ENCODE measurements around the gene KYAT1.
A peak's percentile ranks its signal among the peaks of the same experiment; 100 is the strongest.

Gene KYAT1

DNA sequence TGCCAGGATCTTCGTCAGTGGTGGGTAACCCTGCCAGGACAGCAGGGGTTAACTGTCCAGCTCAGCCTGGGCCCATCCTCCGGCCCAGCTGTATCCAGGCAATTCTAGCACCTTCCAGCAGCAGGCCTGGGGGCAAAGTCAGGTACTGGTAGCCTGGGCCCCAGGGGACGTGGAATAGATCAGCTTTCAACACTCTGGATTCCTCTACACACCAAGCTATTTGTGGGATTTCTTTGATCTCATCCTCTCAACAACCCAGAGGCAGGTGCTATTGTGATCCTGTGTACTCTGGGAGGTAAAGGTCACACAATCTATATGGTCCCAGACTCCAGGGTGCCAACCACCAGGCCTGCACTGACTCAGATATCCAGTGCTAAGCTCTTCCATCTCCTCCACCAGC lies 43.4 kb downstream of the KYAT1 start:
- DNase-seq (ENCODE audit: low spot score) = no peak

DNA sequence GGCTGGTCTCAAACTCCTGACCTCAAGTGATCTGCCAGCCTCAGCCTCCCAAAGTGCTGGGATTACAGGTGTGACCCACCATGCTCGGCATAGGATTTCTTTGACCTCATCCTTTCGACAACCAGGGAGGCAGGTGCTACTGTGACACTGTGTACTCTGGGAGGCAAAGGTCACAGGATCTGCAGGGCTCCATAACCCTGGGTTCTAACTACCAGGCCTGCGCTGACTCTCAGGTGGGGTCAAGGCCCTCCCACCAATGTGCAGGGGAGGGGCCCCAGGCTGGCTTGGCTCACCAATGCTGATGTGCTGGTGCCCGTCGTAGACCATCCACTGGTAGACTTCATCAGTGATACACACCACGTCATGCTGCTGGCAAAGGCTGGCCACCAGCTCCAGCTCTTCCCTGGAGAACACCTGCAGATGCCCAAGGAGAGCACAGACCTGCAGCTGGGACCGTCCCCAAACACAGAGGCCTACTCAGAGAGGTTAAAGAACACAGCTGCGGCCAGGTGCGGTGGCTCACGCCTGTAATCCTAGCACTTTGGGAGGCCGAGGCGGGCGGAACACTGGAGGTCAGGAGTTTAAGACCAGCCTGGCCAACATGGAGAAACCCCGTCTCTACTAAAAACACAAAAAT lies 45.1 kb downstream of the KYAT1 start:
- no peak for DNase-seq (ENCODE audit: low spot score)

DNA sequence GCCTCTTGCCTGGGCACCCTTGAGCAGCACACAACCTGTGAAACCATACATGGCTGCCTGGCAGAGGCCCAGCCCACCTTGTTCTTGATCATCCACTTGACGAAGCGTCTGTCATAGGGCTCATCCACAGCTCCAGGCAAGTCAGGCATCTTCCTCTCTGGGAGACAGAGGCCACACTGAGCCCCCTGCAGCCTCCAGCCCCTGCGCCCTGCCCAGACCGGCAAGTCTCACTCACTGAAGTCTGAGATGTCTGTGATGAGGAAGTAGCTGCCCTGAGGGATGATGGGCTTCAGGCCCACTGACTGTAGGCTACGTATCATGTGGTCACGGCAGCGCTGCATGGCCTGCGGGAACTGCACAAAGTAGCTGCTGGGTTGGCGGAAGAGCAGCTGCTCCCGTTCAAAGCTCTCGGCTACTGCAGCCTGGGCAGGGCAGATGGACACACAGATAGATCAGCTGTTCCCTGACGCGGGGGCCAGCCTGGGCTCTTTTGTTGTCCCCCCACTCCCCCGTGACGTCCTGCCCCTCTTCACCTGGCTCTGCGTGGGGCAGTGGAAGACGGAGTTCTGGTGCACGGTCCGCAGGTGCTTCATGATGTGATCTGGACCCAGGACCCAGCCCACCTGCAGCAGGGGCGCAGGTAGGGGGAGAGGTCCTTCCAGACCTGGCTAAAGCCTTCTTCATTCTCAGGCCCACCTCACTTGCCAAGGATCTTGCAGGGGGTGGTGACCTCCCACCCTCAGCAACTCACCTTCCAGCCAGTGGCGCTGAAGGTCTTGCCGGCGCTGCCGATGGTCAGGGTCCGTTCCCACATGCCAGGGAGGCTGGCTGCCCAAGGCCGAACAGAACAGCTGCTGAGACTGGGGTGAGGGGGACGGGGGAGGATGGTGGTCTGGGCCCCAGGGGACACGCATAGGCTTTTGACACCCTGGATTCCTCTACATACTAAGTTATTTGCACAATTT lies 46.2 kb downstream of the KYAT1 start:
- no peak for DNase-seq (ENCODE audit: low spot score)

DNA sequence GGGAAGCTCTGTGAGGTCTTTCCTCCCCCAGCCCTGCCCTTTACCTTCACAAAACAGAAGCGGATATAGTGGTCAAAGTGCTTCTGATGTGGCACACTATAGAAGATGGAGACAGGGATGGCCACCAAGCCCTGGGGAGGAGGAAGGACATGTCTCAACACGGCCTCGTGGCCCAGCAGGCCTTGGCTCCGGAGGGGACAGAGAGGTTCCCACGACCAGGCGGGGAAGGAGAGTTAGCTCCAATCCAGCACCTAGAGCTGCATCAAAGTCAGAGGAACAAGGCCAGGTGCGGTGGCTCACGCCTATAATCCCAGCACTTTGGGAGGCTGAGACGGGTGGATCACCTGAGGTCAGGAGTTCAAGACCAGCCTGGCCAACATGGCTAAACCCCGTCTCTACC lies 48.1 kb downstream of the KYAT1 start:
- DNase-seq (ENCODE audit: low spot score) = no peak

DNA sequence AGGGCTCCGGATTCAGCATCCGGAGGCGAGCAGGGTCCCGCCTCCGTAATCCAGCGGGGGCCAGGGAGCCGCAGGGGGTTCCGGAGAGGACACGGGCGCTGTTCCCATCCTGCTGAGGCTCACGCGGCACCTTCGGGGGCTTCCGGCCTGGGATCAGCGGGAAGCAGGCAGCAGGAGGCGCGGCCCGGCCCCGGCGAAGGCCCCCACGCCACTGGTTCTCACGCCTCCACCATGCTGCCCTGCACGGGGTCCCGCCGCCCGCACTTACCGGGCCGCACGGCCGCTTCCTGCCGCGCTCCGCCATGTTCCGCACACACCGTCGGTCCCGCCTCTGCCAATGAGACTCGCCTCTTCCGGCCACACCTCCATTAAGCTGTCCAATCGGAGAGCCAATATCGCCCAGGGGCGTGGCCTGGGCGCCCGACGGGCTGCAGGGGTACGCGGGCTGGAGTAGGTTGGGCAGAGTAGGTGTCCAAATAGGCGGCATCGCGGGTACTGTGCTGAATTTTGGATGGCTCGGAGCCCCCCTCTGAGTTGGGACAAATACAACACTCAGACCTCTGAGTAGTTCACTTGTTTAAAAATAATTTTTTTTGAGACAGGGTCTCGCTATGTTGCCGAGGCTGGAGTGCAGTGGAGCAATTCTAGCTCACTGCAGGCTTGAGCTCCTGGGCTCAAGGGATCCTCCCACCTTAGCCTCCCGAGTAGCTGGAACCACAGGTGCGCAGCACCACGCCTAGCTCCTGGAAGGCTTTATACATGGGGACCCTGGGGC lies 52.1 kb downstream of the KYAT1 start, which contains the start of gene SPOUT1:
TSS of gene SPOUT1 (minus strand) at position 318 of the 775 bp plus-strand sequence. CDS start at position 304, 14 bp downstream.
- peak; percentile 95 for DNase-seq (ENCODE audit: low spot score)

DNA sequence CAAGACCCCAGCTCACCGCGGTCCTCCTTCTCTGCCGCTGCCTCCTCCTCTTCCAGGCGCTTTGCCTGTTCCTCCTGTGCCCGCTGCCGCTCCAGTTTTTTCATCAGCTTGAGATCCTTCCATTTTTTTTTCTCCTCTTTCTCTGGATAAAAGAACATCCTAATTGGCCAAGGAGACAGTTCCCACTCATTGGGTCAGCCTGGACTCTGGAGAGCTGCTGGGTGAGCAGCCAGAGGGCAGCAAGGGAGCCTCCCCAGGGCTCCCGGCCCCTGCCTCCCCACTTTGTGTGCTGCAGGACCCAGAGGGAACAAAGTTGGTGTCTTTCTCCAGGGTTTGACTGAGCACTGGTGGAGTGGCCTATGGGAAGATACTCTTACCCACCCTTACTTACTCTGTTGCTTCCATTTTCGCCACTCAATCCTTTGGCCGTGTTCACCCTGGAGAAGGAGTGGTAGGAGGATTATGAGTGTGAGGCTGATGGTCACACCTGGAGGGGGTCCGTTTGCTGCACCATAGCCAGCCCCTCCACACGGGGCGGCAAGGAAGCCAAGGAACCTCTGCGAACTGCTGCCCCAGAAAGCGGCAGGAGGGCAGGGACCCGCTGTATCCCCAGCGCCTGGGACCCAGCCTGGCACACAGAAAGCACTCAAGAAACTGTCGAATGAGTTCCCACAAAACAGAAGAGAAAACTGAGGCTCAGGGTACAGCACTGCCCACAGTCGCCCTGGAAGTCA lies 52.9 kb downstream of the KYAT1 start:
- no peak for DNase-seq (ENCODE audit: low spot score)

DNA sequence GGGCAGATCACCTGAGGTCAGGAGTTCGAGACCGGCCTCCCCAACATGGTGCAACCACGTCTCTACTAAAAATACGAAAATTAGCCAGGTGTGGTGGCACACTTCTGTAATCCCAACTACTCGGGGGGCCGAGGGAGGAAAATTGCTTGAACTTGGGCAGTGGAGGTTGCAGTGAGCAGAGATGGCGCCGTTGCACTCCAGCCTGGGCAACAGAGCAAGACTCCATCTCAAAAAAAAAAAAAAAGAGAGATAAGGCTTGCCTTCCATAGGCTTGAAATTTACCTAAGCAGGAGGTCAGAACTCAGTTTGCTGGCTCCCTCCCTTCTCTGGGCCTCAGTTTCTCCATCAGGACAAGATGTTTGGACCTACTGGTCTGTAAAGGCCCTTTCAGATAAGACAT lies 53.5 kb downstream of the KYAT1 start:
- DNase-seq (ENCODE audit: low spot score) = no peak

DNA sequence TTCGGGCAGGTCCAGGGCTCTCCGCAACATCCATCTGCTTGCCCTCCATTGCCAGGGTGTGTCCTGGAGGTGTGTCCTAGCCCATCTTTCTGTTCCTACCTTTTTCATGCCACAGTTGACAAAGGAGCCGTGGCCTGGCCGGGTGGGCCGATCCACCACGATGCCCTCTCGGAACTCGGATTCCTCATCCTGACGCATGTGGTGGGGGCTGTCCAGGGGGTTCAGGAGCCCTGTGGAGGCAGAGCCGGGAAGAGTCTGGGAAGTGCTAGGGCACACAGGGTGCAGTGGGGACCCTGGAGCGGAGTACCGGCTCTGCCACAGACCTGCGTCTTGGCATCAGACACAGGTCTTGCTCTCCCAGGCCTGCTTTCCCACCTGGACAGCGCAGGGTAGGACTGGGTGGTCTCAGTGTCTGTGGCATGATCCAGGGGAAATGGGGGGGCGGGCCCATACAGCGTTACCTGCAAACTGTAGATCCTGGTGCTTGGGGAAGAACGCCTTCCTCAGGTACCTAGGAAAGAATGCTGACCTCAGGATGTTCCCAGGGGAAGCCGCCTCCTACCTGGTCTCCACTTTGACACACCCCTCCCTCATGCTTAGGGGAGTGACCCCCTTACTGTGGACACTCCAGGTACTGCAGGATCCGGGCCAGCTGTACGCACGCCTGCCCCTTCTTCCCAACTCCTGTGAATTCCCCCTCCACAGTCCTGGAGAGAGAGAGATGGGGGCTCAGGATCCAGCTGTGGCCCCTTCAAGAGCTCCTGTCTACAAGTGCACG lies 55.6 kb downstream of the KYAT1 start:
- no peak for DNase-seq (ENCODE audit: low spot score)

DNA sequence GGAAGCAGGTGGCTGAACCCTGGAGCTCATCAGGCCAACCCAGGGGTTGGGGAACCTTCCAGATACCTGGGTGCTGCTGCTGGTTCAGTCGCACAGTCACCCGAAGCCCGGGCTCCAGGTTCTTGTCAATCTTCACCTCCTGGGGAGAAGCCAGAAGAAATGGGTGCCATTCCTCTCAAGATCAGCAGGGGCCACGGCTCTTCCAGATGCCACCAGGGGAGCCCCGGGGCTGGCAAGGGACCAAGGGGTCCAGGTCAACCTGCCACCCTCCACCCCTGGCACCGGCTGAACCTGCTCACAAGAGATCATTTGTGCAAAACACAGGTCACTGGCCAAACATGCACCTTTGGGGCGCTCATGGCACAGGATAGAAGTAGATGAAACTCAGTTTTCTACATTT lies 56.8 kb downstream of the KYAT1 start:
- no peak for DNase-seq (ENCODE audit: low spot score)

DNA sequence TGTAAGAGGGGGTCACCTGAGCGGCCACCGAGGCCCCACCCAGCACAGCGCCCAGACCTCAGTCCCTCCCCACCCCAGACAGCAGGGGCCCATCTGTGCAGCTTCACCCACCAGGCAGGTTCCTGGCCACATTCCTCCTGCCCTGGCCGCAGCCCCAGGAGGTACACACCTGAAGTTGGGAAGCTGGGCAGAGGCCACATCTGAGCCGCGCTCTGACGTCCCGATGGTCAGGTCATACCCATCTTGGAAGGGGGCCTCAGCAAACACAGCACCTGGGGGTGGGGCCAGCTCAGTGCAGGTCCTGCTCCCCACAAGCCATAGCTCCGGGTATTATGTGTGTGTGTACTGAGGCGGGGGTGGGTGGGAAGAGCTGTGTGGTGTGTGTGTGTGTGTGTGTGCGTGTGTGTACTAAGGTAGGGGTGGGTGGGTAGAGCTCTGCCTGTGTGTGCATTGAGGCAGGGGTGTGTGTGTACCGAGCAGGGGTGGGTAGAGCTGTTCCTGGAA lies 57.8 kb downstream of the KYAT1 start:
- no peak for DNase-seq (ENCODE audit: low spot score)

DNA sequence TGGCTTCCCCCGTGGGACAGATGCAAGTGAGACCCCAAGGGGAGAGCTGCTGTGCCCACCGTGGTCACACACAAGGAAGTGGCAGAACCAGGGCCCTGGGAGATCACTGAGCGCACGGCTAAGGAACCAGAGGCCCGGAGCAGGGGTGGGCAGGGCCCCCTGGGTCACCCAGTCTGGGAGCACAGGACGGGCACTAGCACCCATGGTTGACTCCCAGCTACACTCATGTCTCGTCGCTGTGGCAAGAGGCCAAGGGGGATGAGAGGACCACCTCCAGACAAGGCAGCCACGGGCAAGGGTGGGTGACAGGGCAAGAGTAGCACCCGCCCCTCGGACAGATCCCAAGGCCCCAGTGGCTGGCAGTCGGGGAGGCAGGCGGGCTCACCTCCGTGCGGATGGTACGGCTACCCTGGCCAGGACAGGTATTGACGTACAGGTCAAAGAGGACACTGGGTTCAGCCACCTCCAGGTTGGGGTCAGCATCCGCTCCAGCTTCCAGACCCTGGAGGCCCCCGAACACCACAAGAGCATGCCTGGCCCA lies 58.3 kb downstream of the KYAT1 start:
- DNase-seq (ENCODE audit: low spot score) = no peak

DNA sequence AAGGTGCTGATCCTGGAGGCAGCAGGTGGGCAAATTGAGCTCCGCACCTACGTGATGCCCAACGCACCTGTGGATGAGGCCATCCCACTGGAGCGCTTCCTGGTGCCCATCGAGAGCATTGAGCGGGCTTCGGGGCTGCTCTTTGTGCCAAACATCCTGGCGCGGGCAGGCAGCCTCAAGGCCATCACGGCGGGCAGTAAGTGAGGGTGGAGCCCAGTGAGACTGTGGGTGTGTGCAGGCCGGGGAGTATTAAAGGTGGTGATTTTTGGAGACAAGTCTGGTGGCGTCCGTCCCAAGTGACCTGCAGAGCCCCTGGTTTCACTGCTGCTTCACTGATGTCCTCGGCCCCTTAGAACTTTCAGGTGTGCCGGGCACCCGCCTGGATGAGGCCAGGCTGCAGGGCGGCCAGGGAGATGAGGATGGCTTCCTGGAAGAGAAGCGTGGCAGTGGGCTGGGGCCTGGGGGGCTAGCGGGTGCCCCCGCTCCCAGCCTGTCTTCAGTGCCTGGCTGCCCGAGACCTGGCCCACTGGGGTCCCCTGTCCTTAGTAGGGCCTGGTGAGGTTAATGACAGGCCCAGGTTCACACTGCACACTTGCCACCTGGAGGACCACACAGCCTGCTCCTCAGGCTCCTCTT lies 59.2 kb downstream of the KYAT1 start:
- no peak for DNase-seq (ENCODE audit: low spot score)

DNA sequence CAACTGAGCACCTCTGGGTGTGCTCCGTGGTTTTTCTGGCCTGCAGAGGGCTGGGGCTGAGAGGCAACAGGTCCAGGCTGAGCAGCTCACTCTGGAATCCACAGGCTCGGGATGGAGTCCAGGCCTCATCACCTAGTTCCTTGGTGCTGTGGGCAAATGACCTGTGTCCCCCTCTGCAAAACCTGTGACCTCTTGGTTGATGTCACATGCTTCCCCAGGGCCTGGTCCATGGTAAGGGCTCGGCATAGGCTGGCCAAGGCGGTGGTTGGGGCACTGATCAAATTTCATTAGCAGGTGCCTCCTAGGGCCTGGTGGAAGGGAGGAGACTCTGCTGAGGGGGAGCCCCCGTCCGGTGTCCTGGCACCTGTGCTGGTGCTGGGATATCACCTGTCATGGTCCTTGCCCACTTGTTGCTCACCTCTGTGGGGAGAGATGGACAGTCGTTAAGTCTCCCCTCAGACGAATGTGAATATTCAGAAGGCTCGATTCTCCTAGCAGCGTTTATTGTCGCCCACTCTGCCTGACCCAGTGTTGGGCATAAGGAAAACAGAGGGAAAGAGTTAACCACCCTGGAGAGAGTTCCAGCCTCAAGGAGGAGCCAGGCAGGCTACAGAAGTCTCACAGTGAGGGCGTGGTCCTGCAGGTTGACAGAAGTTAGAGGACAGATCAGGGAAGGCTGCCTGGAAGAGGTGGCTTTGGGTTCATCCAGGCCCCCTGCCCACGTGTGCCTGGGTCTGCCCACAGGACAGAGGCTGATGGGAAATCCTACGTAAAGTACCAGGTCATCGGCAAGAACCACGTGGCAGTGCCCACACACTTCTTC lies 60.0 kb downstream of the KYAT1 start:
- no peak for DNase-seq (ENCODE audit: low spot score)

DNA sequence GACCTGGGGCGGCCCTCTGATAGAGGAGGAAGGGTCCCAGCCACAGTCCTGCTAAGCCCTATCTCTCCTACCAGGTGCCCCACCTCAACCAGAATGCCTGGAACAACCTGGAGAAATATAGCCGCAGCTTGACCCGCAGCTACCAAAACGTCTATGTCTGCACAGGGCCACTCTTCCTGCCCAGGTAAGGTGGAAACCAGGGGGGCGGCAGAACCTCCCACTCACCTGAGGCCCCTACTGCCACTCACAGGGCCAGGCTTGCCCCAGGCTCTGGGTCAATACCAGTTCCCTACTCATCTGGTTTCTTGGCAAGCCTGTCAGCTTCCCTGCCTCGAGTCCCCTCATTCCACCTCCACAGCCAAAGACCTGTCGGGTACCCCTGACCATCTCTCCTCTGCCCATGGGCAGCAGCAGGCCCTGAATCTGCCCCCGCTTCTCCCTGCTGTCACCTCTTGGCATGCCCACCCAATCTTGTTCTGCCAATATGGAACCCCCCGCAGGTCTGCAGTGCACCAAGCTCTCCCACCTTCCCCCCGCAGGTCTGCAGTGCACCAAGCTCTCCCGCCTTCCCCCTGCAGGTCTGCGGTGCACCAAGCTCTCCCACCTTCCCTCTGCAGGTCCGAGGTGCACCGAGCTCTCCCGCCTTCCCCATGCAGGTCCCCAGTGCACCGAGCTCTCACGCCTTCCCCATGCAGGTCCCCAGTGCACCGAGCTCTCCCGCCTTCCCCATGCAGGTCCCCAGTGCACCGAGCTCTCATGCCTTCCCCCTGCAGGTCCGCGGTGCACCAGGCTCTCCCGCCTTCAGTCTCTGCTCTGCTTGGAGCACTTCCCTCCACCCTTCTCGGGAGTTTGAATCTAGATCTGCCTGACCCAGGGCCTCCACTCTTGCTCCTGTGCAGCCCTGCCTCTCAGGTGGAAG lies 60.8 kb downstream of the KYAT1 start:
- DNase-seq (ENCODE audit: low spot score) = no peak

DNA sequence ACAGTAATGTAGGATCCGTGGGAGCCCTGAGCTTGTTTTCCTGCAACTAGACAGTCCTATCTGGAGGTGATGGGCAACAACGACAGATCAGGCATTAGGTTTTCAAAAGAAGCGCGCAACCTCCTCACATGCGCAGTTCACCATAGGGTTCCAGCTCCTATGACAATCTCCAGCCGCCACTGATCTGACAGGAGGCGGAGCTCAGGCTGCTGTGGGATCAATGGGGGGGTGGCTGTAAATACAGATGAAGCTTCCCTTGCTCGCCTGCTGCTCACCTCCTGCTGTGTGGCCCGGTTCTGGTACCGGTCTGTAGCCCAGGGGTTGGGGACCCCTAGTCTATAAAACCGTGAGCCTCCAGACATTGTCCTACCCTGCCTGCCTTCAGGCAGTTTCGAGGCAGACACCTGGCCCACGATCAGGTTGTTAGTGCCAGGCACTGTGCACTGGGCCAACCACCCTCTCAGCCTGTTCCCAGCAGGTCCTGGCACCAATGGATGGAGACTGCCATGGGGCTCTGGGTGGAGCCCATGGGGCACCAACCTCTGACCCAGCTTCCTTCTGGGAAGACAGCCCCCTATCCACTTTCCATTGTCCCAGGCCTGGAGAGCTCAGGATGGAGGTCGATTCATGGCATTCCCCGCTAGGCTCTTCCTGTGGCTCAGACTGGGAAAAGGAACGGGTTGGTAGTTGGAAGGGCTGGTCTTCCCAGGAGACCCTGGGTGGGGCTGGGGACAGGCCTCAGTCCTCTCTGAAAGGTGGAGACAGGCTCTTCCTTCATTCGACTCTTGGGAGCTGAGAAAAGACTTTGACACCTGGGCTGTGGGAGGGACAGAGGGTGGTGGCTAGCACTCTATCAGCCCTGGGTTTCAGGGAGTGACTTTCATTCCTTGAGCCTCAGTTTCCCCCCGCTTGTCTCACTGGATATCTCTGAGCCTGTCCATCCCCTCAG lies 61.8 kb downstream of the KYAT1 start:
- DNase-seq (ENCODE audit: low spot score) = no peak

DNA sequence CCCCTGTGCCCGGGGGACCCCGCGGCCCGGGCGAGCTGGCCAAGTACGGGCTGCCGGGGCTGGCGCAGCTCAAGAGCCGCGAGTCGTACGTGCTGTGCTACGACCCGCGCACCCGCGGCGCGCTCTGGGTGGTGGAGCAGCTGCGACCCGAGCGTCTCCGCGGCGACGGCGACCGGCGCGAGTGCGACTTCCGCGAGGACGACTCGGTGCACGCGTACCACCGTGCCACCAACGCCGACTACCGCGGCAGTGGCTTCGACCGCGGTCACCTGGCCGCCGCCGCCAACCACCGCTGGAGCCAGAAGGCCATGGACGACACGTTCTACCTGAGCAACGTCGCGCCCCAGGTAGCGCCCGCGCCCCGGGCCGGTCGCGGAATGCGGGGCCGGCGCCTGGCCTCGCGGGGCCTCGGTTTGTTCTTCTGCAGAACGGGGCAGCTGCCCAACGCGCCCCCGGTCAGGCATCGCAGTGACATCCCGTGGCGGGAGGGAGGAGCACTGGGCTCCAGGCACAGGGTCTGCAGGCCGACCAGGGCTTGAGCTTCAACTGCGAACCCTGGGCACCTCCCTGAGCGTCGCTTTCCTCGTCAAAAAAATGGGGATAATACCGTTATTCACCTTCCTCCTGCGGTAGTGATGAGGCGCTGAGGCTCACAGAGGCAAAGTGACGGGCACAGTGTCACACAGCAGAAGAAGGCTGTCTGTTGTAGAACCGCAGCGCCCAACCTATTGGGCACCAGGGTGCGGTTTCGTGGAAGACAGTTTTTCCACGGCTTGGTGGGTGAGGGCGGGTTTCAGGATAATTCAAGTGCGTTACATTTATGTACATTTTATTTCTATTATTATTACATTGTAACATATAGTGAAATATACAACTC lies 62.7 kb downstream of the KYAT1 start:
- peak; percentile 63 for DNase-seq (ENCODE audit: low spot score)

Data from ecto neural progenitor cell (in vitro differentiated cells).